Choroid plexus epithelial cell (primary cell): ENCODE data around the gene CTU2.
A peak's percentile ranks its signal among the peaks of the same experiment; 100 is the strongest.

Source experiments
- DNase-seq: peaks from one replicate; pipeline ENCODE4 v3.0.0-alpha.2; 2010; ENCODE audit warnings: low read depth
- H3K4me3 ChIP-seq: 2 replicates; pipeline ENCODE4 v1.5.1; 2011; ENCODE audit warnings: low read depth, mild to moderate bottlenecking, control low read depth, low read length, moderate library complexity
- CTCF ChIP-seq: conservative IDR thresholded peaks from 2 replicates; pipeline ENCODE4 v1.5.1; 2011; ENCODE audit warnings: low read depth, mild to moderate bottlenecking, control low read depth, inconsistent platforms, low read length, moderate library complexity

CTU2 gene

DNA sequence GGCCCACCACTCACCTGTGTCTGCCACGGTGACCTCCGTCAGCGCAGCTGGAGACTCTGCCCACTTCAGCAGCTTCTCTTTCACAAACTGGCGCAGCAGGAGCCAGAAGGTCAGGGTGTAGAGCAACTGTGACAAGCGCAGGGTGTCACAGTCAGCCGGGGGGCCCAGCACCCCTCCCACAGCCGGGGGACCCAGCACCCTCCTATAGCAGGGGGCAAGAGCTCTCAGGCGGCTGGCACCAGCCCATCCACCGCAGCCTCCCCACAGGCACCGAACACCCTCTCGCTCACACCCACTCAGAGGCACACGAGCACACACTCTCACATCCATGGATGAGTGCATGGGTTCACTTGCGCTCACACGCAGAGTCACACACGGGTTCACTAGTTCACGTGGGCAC is 28.8 kb downstream of the CTU2 start:
- no peak overlapping the region for H3K4me3 ChIP-seq
- no peak for TF ChIP-seq CTCF
- DNase-seq = no peak

DNA sequence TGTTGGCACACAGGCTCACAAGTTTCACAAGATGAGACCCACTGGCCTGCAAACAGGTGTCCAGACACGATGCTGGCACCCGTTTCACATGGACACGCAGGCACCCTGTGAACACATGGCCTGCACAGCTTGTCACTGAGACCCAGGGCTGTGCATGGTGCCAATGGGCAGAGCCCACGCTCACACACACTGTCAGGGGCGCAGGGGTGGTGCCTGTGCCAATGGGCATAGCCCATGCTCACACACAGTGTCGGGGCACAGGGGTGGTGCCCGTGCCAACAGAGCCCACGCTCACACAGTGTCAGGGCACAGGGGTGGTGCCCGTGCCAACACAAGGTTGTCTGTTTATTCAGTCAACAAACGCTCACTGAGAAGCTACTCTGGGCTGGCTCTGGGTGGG is 29.3 kb downstream of the CTU2 start:
- no peak overlapping the region for H3K4me3 ChIP-seq
- TF ChIP-seq CTCF = no peak
- DNase-seq = no peak

DNA sequence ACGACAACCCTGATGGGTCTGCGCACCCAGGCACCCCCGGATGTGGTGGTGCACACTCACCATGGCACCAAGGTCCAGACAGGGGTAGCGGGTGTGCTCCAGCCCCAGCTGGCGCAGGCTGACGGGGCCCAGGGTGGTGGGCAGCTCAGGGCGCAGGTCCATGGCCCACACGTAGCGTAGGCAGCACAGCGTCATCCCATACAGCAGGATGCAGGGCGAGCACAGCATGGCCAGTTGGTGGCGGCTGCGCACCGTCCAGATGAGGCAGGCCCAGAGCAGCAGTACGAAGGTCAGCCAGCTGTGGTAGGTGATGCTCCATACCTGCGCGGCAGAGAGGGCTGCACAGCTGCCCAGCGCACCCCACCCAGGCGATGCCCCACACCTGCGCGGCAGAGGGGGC is 29.8 kb downstream of the CTU2 start:
- DNase-seq = no peak
- TF ChIP-seq CTCF = no peak
- H3K4me3 ChIP-seq = no peak overlapping the region

DNA sequence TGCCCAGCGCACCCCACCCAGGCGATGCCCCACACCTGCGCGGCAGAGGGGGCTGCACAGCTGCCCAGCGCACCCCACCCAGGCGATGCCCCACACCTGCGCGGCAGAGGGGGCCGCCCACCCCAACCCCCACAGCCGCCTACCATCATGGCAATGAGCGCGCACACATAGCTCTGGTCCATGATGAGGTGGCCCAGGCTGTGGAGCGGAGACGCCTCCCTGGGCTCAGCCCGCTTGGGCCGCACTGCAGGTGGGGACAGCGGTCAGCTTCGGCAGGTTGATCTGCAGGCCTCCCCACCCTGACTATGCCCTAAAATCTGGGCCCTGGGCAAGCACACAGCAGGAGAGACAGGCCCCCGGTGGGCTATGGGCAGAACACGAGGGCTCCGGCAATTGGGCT is 30.2 kb downstream of the CTU2 start:
- H3K4me3 ChIP-seq = no peak overlapping the region
- TF ChIP-seq CTCF = no peak
- no peak for DNase-seq

- DNase-seq = peak; percentile 79
- H3K4me3 ChIP-seq = no peak overlapping the region
- peak; percentile 74 for TF ChIP-seq CTCF
Observed at GRCh38 chr16:88737298-88738150, 31.2 kb downstream of the CTU2 start.

DNA sequence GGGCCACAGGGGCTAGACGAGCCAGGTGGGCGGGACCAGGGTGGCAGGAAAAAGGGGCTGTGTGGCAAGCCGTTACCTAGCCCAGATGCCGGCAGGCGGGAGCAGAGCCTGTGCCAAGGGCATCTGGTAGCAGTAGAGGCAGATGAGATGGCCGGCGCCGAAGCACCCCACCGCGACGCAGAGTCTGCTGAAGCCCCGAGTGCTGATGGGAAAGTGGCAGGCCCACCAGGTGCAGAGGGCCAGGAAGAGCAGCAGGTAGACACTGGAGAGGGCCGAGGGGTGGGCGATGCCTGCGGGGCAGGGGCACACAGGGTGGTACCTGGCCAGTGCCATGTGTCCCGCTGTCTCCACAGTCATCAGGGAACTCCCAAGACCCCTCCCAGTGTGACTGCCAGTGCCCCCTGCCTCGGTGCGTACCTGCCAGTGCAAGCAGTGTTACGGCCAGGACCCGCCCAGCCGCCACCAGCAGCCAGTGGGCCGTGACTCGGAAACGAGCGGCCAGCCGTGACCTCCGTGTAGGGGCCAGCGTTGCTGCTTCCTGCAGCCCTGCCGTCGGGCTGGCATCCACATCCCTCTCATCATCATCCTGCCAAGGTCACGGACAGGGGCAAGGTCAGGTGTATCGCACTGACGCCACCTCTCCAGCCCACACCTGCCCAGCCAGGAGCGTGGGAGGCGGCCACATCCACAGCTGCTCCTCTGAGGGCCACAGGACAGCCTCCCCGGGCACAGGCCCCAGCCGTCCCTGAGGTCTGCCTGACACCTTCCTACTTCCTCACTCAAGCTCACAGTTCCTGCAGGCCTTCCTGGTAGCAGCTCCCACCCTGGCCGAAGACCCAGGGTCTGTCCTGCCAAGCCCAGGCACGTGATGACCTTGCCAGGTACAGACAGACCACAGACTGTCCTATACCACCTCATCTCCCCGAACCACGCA is 32.1 kb downstream of the CTU2 start:
- no peak for DNase-seq
- no peak overlapping the region for H3K4me3 ChIP-seq
- no peak for TF ChIP-seq CTCF
